ENCODE data around the gene FBXO17. TPM values are rescaled to one million over a fixed set of nuclear protein-coding genes. Genes with fewer than 3 reads are reported as not detected.

Gene FBXO17
- total RNA-seq, 2 experiments from 2014 or later = not detected

DNA sequence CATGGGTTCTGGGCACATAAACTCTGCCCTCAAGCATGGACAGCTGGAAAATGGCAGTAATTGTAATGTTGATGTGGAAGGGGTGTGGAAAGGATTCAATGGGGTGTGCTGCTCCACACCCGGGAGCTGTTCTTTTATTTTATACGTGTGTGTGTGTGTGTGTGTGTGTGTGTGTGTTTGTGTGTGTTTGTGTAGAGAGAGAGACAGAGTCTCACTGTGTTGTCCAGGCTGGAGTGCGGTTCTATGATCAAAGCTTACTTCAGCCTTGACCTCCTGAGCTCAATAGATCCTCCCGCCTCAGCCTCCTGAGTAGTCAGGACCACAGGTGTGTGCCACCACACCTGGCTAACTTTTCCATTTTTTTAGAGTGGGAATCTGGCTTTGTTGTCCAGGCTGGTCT lies 42.0 kb downstream of the FBXO17 start:
- CTCF ChIA-PET = no interaction called here
- Mint-ChIP-seq H3K4me1 (ENCODE audit: low read depth) (peaks cover 36% of the 10 kb centered on the region), H3K27me3 (no peaks in the 10 kb centered on the region), H3K36me3 (ENCODE audit: low read depth) (peaks cover 36% of the 10 kb centered on the region), H3K27ac (no peak overlapping the region), H3K9me3 (no peaks in the 10 kb centered on the region), H3K4me3 (no peak overlapping the region)
- peaks cover 38% of the 10 kb centered on the region for H3K4me1 ChIP-seq (ENCODE audit: insufficient read depth, low read length)
- DNase-seq = no peak
- ATAC-seq (ENCODE audit: poor library complexity) = no peak
- TF ChIP-seq, protein P1, sequence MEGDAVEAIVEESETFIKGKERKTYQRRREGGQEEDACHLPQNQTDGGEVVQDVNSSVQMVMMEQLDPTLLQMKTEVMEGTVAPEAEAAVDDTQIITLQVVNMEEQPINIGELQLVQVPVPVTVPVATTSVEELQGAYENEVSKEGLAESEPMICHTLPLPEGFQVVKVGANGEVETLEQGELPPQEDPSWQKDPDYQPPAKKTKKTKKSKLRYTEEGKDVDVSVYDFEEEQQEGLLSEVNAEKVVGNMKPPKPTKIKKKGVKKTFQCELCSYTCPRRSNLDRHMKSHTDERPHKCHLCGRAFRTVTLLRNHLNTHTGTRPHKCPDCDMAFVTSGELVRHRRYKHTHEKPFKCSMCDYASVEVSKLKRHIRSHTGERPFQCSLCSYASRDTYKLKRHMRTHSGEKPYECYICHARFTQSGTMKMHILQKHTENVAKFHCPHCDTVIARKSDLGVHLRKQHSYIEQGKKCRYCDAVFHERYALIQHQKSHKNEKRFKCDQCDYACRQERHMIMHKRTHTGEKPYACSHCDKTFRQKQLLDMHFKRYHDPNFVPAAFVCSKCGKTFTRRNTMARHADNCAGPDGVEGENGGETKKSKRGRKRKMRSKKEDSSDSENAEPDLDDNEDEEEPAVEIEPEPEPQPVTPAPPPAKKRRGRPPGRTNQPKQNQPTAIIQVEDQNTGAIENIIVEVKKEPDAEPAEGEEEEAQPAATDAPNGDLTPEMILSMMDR (IDR thresholded peaks at IDR 0.05) = no peak
- no peak overlapping the region for H3K4me3 ChIP-seq (ENCODE audit: low read length)
- no peak overlapping the region for H3K27ac ChIP-seq (ENCODE audit: low read depth in 1 of 2, low read length in 2 of 2)
- H3K27me3 ChIP-seq (ENCODE audit: control insufficient read depth in 1 of 2, insufficient read depth in 2 of 2, low read length in 2 of 2) = no peaks in the 10 kb centered on the region
- H3K36me3 ChIP-seq (ENCODE audit: insufficient read depth, low read length) = peaks cover 21% of the 10 kb centered on the region
- H3K9me3 ChIP-seq (ENCODE audit: control insufficient read depth in 1 of 2, insufficient read depth in 1 of 2, low read length in 2 of 2) = peaks cover 4 to 5% of the 10 kb centered on the region in 2 experiments
- POLR2A ChIA-PET = interaction anchor here (1.0 to 1.4 kb wide), 2 partner anchors 9 to 34 kb away, joined by 3 read pairs; partner anchors contain the start of genes NFKBIB and SIRT2
- intact Hi-C loops (cut with DNase I, micrococcal nuclease) = loop anchor here (5.0 to 10.0 kb wide), 3 partner anchors 296 to 1029 kb away; partner anchors contain the start of genes EIF3K (in 1 of the 2), MAP4K1 (in 1 of the 2), SIPA1L3 (in 1 of the 2) and WDR87 (in 1 of the 2)

GRCh38 chr19:38932425-38933179 lies 42.9 kb downstream of the FBXO17 start:
- DNase-seq (peak in 7 of 14 experiments; percentile 9 to 73 (median 29)), ATAC-seq (ENCODE audit: poor library complexity) (no peak)
- ChIA-PET POLR2A (interaction anchor here (1.0 to 1.4 kb wide), 2 partner anchors 8 to 33 kb away, joined by 3 read pairs; partner anchors contain the start of genes NFKBIB and SIRT2), CTCF (no interaction called here)
- Mint-ChIP-seq H3K36me3 (ENCODE audit: low read depth) (peaks cover 38% of the 10 kb centered on the region), H3K9me3 (no peaks in the 10 kb centered on the region), H3K27me3 (no peaks in the 10 kb centered on the region), H3K27ac (peak overlapping the region; percentile 67), H3K4me1 (ENCODE audit: low read depth) (peaks cover 39% of the 10 kb centered on the region), H3K4me3 (peak overlapping the region; percentile 45)
- Histone ChIP-seq H3K4me1 (ENCODE audit: insufficient read depth, low read length) (peaks cover 43% of the 10 kb centered on the region), H3K27ac (ENCODE audit: low read depth in 1 of 2, low read length in 2 of 2) (no peak overlapping the region), H3K9me3 (ENCODE audit: control insufficient read depth in 1 of 2, insufficient read depth in 1 of 2, low read length in 2 of 2) (peaks cover 4 to 5% of the 10 kb centered on the region in 2 experiments), H3K36me3 (ENCODE audit: insufficient read depth, low read length) (peaks cover 22% of the 10 kb centered on the region), H3K27me3 (ENCODE audit: control insufficient read depth in 1 of 2, insufficient read depth in 2 of 2, low read length in 2 of 2) (no peaks in the 10 kb centered on the region), H3K4me3 (ENCODE audit: low read length) (no peak overlapping the region)
- intact Hi-C loops (cut with DNase I, micrococcal nuclease) = loop anchor here (5.0 to 10.0 kb wide), 3 partner anchors 295 to 1028 kb away; partner anchors contain the start of genes EIF3K (in 1 of the 2), MAP4K1 (in 1 of the 2), SIPA1L3 (in 1 of the 2) and WDR87 (in 1 of the 2)
- TF ChIP-seq, protein P1 (IDR thresholded peaks at IDR 0.05) = peak; percentile 41

DNA sequence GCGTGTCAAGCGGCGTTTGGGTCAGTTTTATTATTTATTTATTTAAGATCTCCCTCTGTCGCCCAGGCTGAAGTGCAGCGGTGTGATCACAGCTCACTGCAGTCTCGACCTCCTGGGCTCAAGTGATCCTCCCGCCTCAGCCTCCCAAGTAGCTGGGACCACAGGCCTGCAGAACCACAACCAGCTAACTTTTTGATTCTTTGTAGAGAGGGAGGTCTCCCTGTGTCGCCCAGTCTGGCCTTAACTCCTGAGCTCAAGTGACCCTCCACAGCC lies 44.1 kb downstream of the FBXO17 start:
- CTCF ChIA-PET = interaction anchor here (2.4 to 3.0 kb wide), 2 partner anchors 162 to 528 kb away, joined by 17 to 23 read pairs; partner anchors contain the start of gene FAM98C
- Histone ChIP-seq H3K4me1 (ENCODE audit: insufficient read depth, low read length) (peaks cover 46% of the 10 kb centered on the region), H3K36me3 (ENCODE audit: insufficient read depth, low read length) (peaks cover 22% of the 10 kb centered on the region), H3K9me3 (ENCODE audit: control insufficient read depth in 1 of 2, insufficient read depth in 1 of 2, low read length in 2 of 2) (peaks cover 4 to 5% of the 10 kb centered on the region in 2 experiments), H3K4me3 (ENCODE audit: low read length) (peak overlapping the region; percentile 79), H3K27ac (ENCODE audit: low read depth in 1 of 2, low read length in 2 of 2) (peak overlapping the region; percentile 86 to 87), H3K27me3 (ENCODE audit: control insufficient read depth in 1 of 2, insufficient read depth in 2 of 2, low read length in 2 of 2) (no peaks in the 10 kb centered on the region)
- TF ChIP-seq, protein P1 (IDR thresholded peaks at IDR 0.05) = no peak
- no peaks in the 10 kb centered on the region for H3K27me3 Mint-ChIP-seq
- peak overlapping the region; percentile 99 for H3K4me3 Mint-ChIP-seq
- H3K27ac Mint-ChIP-seq = peak overlapping the region; percentile 100
- H3K4me1 Mint-ChIP-seq (ENCODE audit: low read depth) = peaks cover 39% of the 10 kb centered on the region
- DNase-seq (no peak), ATAC-seq (ENCODE audit: poor library complexity) (no peak)
- H3K9me3 Mint-ChIP-seq = no peaks in the 10 kb centered on the region
- intact Hi-C loops (cut with DNase I, micrococcal nuclease) = loop anchor here (2.0 to 10.0 kb wide), 5 partner anchors 203 to 1027 kb away; partner anchors contain the start of genes EIF3K (in 1 of the 2), MAP4K1 (in 1 of the 2), SIPA1L3 (in 1 of the 2) and WDR87 (in 1 of the 2)
- POLR2A ChIA-PET = interaction anchor here (1.4 to 2.8 kb wide), 5 partner anchors 65 to 557 kb away, joined by 3 to 53 read pairs (median 11); partner anchors contain the start of genes ECH1, FAM98C and PSMD8
- H3K36me3 Mint-ChIP-seq (ENCODE audit: low read depth) = peaks cover 39% of the 10 kb centered on the region

All from CD4-positive, alpha-beta T cell (primary cell).